ENCODE data around the gene CAPN10. TPM values are rescaled to one million over a fixed set of nuclear protein-coding genes. Genes with fewer than 3 reads are reported as not detected.
A peak's percentile ranks its signal among the peaks of the same experiment; 100 is the strongest.

CAPN10 gene
- total RNA-seq, 1 experiment from 2014 or later: 37.6 TPM

DNA sequence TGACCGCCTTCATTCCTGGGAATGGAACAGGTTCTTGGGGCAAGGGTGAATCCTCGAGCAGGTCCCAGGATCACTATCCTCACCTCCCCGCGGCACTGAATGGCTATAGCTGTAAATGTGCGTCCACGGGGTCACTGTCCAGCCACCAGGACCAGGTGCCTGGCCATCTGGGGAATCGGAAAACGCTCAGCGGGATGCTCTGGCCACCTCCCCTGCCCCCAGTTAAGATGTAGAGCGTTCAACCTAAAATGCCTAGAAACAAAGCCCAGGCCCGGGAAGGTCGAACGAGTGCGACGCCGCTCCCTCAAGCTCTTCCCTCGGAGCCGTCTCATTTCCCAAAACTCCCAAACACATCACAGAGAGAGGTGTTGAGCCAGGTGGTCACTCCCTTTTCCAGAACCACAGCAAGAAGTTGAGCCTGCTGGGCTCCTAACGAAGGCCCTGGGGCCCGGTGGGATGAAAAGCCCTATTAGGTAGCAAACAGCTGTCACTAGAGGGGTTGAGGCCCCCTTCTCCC, 795 bp upstream of the CAPN10 start:
- DNase-seq (ENCODE audit: low spot score): no peak
- in situ Hi-C loops (cut with HindIII; ENCODE audit: low sequenced_read_pairs): no loop called here

DNA sequence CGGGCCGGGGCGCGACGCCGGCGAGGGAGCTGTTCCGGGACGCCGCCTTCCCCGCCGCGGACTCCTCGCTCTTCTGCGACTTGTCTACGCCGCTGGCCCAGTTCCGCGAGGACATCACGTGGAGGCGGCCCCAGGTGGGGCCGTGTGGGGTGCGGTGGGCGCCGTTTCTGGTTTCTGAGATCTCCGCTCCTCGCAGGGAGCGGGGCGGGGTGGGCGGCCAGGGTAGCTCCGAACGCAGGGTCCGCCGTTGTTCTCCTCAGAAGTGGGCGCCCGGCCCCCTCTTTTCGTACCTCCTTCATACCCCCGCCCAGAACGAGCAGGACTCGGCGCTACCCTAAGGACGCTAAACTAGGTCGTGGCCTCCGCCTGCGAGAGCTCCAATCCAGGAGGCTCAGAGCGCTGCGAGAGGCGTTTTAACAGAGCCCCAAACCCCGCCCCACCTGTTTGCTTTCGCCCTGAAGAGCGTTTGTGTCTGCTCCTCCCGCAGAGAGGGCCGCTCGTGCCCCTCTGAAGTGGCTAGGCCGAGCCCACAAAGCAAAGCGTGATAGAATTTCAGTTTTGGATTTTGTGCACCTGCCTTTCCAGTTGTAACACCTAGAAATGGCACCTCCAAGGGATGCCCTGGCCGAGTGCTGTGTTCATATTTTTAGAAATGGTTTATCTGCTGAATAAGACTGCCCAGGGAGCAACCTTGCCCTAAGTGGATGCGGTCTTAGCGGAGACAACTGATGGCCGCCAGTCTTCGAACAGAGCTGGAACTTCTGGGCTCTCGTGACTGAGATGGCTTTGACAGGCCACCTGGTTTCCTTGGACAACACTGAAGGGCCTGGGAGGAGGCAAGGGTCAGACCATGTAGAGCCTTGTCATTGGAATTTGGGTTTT, 626 bp downstream of the CAPN10 start:
- in situ Hi-C loops (cut with HindIII; ENCODE audit: low sequenced_read_pairs): no loop called here
- peak; percentile 46 for DNase-seq (ENCODE audit: low spot score)

DNA sequence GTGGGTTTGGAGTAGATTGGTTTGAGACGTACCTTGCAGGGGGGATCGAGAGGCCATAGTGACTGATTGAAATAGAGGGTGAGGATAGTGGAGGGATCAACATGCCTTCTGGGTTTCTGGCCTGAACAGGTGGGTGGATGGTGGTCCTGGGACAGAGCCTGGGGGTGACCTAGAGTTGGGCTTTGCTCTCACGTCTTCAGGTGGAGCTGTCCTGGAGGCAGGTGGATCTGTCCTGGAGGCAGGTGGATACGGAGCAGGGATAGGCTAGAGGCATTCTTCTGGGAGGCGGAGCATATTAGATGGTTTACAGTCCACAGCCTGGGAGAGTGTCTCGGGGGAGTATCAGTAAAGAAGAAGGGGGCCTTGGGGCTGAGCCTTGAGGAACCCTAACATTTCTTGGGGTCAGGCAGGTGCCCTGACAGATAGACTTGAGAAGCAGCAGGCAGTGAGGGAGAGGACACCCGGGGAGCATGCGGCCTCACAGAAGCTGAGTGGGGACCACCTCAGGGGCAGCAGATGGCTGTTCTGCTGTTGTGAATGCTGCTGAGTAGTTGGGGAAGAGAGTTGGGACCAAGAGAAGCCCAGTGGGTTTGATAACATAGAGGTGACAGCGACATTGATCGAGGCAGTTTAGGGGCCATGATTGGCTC, 1.6 kb downstream of the CAPN10 start:
- in situ Hi-C loops (cut with HindIII; ENCODE audit: low sequenced_read_pairs): no loop called here
- no peak for DNase-seq (ENCODE audit: low spot score)

DNA sequence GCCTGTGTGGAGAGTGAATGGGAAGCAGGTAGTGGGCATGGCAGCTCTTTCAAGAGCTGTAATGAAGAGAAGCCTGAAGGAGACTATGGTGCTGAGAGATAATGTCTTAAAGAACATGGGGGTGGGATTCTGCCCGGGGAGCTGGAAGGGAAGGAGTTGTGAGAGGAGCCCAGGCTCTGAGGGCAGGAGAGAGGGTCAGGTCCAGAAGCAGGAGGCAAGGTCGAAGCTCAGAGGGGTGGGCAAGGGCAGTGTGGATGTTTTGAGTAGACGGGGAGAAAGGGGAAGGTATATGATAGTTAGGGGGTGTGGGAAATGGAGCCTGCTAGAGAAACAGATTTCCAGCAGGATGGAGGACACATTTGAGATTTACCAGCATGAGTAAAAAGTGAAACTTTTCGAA, 2.1 kb downstream of the CAPN10 start:
- in situ Hi-C loops (cut with HindIII; ENCODE audit: low sequenced_read_pairs): no loop called here
- no peak for DNase-seq (ENCODE audit: low spot score)

DNA sequence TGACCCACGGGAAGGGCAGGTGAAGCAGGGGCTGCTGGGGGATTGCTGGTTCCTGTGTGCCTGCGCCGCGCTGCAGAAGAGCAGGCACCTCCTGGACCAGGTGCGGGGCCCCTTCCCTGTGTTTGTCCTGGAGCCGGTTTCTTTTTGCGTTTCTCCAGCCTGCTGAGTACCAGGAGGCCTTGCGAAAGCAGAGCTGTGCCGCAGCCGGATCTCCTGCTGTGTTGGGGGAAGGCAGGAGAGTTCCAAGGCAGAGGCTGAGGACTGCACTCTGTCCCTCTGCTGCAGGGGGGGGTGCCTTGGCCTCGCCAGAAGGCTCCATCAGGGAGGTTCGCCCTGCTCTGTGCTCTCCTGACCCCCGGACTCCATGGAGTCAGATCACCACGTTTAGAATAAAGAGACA, 2.8 kb downstream of the CAPN10 start:
- in situ Hi-C loops (cut with HindIII; ENCODE audit: low sequenced_read_pairs): no loop called here
- DNase-seq (ENCODE audit: low spot score): no peak

DNA sequence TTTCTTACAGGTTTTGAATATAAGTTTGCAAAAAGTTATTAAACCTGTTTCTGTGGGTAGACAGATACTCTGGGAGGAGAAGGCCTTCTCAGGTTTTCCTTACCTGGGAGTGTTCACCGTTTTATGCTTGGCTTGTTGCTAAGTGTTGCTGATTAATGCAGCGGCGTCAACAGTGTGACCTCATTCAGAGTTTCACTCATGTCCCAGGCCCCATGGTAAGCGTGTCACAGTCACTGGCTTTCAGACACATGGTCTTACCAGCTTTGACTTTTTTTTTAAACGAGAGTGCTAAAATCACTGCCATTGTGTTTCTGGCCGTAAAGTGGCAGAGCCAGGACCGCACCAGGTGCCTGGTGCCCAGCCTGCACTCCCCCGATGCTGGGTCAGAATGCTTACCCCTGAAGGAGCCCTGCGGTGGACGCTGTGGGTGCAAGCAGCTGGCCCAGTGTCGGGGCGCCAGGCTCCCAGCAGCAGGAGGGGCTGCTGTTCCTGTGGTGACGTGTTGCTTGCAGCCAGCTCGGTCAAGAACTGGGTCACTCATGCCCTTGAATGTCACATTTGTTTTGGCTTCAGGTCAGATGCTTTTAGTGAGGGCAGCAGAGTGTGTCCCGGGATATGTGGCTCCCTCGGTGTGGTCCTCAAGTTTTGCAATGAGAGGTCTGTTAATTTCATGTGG, 3.5 kb downstream of the CAPN10 start:
- in situ Hi-C loops (cut with HindIII; ENCODE audit: low sequenced_read_pairs): no loop called here
- no peak for DNase-seq (ENCODE audit: low spot score)

DNA sequence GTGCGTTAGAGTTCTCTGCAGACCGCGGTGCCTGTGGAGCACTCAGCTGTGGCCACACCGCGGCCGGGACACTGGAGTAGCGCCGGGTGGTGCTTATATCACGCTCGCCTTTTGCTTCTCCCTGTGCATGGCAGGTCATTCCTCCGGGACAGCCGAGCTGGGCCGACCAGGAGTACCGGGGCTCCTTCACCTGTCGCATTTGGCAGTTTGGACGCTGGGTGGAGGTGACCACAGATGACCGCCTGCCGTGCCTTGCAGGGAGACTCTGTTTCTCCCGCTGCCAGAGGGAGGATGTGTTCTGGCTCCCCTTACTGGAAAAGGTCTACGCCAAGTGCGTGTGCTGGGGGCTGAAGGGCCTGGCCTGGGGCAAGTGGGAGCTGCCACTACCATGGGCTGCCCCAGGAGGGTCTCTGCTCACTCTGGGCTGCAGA, 4.2 kb downstream of the CAPN10 start:
- in situ Hi-C loops (cut with HindIII; ENCODE audit: low sequenced_read_pairs): no loop called here
- no peak for DNase-seq (ENCODE audit: low spot score)

DNA sequence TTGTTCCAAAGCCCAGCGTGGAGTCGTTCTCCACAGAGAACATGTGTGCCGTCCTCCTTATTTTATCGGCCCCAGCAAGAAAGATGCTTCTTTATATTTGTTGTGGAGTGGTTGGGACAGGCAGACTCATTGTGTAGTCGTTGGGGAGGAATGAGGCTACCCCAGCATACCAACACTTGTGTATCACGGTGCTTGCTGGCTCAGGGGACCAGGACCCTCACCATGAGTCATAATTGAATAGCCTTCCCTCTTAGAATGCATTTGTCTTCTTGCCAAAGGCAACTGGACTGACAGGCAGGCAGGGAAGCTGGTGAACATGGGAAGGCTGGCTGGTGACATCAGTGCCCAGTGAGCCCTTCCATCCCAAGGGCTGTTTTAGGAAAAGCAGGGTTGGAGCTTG, 4.7 kb downstream of the CAPN10 start:
- in situ Hi-C loops (cut with HindIII; ENCODE audit: low sequenced_read_pairs): no loop called here
- DNase-seq (ENCODE audit: low spot score): no peak

DNA sequence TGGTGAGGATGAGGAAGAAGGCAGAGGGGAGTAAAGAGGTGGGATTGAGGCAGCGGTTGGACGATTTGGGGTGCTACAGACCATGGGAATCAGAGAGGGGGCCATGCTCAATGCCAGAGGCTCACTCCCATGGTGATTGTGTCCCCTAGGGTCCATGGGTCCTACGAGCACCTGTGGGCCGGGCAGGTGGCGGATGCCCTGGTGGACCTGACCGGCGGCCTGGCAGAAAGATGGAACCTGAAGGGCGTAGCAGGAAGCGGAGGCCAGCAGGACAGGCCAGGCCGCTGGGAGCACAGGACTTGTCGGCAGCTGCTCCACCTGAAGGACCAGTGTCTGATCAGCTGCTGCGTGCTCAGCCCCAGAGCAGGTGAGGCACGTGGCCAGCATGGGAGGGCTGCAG, 5.2 kb downstream of the CAPN10 start:
- no peak for DNase-seq (ENCODE audit: low spot score)
- in situ Hi-C loops (cut with HindIII; ENCODE audit: low sequenced_read_pairs): no loop called here

DNA sequence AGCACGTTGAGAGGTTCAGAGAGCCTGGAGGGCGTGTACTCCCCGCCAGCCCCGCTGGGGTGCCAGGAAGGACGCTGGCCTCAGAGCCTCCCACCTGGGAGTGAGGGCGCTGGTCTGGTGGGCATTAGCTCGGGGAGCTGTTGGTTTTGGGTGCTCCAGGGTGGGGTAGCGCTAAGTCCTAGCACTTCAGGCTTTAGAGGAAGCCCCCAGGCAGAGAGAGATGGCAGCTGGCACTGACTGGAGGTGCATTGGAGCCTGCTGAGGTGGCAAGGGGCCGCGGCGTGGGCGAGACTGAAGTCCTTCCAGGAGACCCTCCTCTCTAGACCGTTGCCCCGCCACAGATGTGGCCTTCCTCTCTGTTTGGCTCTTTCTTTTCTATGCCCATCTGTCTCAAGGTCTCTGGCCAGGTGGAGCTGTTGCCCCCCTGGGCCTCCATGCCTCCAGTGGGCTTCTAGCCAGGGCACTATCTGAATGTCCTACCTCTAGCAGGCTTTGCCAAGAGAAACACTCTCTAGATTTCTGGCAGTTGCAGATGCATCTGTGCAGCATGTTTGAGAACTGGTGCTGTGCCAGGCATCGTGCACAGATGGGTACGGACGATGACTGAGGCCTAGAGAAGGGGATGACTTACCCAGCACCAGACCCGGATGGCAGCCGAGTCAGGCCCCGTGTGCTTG, 6.6 kb downstream of the CAPN10 start:
- in situ Hi-C loops (cut with HindIII; ENCODE audit: low sequenced_read_pairs): no loop called here
- peak; percentile 42 for DNase-seq (ENCODE audit: low spot score)

DNA sequence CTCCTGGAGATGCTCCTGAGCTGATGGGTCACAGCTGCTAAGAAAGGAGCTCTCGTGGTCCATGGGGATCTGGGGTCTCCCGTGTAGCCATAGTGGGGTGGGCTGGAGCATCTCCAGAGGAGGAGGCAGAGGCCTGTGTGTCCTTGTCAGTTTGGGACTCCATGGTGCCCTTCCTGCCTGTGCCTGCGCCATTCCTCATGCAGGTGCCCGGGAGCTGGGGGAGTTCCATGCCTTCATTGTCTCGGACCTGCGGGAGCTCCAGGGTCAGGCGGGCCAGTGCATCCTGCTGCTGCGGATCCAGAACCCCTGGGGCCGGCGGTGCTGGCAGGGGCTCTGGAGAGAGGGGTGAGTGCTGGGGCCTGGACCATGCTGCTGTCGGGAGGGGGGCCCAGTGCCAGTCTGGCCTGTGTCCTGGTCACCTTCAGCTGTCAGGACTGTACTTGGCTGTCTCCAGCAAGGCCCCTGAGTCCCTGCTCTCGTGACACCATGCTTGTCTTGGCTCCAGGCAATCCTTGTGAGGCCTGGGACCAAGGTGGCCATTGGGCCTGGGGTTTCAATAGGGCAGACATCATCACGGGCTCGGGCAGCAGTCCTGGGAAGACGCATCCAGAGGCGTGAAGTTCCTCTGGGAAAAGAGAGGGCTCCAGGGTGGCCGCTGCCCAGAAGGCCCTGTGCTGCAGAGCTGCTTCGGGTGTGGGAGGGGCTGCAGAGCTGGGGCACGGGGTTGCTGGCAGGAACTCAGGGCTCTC, 7.3 kb downstream of the CAPN10 start:
- in situ Hi-C loops (cut with HindIII; ENCODE audit: low sequenced_read_pairs): no loop called here
- no peak for DNase-seq (ENCODE audit: low spot score)

DNA sequence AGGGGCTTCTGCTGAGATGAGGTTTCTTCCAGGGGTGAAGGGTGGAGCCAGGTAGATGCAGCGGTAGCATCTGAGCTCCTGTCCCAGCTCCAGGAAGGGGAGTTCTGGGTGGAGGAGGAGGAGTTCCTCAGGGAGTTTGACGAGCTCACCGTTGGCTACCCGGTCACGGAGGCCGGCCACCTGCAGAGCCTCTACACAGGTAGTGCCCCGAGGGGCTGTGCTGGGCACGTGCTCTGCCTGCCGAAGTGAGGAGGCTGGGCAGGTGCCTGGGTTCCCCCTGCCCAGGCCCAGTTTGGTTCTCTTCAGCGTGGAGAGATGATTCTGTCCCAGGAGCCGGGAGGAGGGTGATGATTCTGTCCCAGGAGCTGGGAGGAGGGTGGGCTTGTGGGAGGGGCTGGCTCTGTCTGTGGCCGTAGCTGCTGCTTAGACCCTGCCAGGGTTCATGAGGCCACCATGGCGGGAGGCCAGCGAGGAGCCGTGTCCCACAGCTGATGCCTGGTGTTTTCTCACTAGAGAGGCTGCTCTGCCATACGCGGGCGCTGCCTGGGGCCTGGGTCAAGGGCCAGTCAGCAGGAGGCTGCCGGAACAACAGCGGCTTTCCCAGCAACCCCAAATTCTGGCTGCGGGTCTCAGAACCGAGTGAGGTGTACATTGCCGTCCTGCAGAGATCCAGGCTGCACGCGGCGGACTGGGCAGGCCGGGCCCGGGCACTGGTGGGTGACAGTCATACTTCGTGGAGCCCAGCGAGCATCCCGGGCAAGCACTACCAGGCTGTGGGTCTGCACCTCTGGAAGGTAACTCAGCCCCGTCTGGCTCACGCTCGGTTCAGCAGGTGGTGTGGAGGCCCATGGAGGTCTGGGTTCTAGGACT, 8.2 kb downstream of the CAPN10 start:
- no peak for DNase-seq (ENCODE audit: low spot score)
- in situ Hi-C loops (cut with HindIII; ENCODE audit: low sequenced_read_pairs): no loop called here

DNA sequence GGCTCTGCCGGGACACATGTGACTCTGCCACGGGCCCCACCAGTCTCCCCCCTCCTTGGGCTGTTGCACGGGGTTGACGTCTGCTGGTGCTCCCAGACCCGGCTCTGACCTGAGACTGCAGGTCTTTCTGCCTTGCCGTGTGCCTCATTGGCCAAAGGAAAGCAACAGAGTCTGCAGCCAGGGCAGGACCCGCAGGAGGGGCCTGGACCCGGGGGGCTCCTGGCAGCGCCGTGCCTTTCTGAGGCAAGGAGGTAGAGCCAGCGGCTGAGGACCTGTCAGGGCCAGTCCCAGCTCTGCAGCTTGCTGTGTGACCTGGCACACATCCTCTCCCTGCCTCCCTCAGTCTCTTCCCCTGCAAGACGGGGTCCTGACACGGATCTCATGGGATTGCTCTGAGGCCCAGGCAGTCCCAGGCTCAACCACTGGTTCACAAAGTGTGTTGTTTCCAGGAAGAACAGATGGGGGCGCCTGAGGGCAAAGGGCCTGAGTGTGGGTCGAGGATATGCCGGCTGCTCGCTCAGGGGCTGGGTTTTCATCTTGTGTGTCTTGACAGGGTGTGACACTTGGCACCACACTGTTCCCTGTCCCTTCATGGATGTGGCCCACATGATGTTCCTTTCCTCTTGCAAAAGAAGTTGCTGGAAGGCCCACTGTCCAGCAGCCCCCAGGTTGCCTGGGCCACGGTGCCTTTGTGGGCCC, 9.0 kb downstream of the CAPN10 start:
- in situ Hi-C loops (cut with HindIII; ENCODE audit: low sequenced_read_pairs): no loop called here
- DNase-seq (ENCODE audit: low spot score): peak; percentile 42

DNA sequence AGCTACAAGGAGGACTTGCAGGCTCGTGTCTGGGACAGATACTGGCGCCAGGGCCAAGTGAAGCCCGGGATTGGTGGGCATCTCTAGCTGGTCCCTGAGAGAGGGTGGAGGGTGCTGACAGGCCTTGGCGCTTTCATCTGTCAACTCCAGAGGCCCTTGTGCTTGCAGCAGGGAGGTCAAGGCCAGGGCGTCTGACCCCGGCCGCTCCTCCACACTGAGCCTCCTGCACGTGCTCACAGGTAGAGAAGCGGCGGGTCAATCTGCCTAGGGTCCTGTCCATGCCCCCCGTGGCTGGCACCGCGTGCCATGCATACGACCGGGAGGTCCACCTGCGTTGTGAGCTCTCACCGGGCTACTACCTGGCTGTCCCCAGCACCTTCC, 9.5 kb downstream of the CAPN10 start:
- DNase-seq (ENCODE audit: low spot score): no peak
- in situ Hi-C loops (cut with HindIII; ENCODE audit: low sequenced_read_pairs): no loop called here

DNA sequence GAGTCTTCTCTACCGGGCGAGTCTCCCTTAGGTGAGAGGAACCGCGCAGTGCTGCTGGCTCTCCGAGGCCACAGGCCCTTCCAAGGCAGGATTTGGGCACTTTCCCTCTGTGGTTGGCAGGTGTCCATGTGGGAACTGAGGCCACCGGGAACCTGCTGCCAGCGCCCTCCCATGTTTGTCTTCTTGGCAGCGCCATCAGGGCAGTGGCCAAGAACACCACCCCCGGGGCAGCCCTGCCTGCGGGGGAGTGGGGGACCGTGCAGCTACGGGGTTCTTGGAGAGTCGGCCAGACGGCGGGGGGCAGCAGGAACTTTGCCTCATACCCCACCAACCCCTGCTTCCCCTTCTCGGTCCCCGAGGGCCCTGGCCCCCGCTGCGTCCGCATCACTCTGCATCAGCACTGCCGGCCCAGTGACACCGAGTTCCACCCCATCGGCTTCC, 10.0 kb downstream of the CAPN10 start:
- in situ Hi-C loops (cut with HindIII; ENCODE audit: low sequenced_read_pairs): no loop called here
- peak; percentile 93 for DNase-seq (ENCODE audit: low spot score)

DNA sequence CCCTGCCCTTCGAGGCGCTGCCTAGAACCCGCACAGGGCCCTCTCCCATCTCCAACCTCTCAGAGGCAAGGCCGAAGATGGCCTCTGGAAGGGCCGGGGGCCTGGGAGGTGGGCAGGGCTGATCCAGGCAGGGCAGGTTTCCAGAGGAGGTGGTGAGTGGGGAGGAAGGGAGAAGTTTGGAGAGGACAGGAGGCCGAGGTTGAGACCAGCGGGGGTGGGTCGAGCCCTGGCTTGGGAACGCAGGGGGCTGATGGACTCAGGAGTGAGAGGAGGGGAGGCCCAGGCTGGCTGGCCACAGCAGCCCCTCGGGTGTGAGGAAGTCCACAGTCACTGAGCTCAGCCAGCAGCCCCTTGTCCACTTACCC, 10.5 kb downstream of the CAPN10 start:
- DNase-seq (ENCODE audit: low spot score): no peak
- in situ Hi-C loops (cut with HindIII; ENCODE audit: low sequenced_read_pairs): no loop called here

DNA sequence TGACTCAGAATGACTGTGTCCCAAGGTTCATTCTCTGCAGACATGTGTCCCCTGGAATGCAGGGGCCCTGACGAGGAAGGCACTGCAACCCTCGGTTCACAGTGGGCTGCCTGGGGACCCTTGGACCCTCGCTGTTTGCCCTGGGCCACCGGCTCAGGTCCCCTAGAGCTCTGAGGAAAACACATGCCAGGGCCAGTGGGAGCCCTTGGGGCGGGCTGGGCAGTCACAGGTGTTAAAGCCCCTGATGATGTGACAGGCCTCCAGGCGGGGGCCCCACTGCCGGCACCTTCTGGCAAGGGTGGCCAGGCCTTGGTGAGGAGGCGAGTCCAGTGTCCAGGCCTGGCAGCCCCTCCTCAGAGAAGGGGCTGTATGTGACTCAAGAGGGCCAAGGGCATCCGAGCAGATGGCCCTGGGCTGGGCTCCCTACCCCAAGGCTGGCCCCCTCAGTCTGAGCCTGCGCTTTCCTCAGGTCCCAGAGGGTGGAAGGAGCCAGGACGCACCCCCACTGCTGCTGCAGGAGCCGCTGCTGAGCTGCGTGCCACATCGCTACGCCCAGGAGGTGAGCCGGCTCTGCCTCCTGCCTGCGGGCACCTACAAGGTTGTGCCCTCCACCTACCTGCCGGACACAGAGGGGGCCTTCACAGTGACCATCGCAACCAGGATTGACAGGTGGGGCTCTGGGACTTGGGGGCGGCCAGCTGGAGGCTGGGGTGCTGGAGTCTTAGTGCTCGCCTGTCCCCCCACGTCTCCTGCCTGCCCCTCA, 11.1 kb downstream of the CAPN10 start:
- in situ Hi-C loops (cut with HindIII; ENCODE audit: low sequenced_read_pairs): no loop called here
- no peak for DNase-seq (ENCODE audit: low spot score)
